ENCODE measurements around the gene ATXN7L2.

GRCh38 chr1:109441069-109441468 lies 42.6 kb upstream of the ATXN7L2 start:
- TF ChIP-seq CTCF (IDR thresholded peaks at IDR 0.05): no peak
- no peak for TF ChIP-seq POLR2AphosphoS5 (IDR thresholded peaks at IDR 0.05)
- TF ChIP-seq EP300 (IDR thresholded peaks at IDR 0.05): no peak

All from gastroesophageal sphincter (tissue), 3 donors.